ENCODE measurements around the gene MT1HL1. TPM values are rescaled to one million over a fixed set of nuclear protein-coding genes. Genes with fewer than 3 reads are reported as not detected.

Gene MT1HL1
- polyA plus RNA-seq, 3 donors, result not detected

DNA sequence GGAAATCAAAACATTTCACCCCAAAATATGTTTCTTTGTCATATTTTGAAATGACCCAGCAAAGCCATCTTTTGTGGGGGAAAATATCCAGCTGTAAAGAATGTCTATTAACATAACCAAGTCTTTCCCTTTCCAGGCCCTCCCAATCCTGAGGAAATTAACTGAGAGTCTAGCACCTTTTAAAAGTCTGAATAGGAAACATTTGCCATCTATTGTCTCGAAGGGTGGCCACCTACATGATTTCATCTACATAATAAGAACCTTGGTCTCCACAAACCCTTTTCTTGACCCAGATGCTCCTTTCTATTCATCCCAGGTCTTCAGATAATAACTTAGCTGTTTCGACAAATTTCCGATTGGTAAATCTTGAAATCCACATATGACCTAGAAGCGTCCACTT, 5.4 kb upstream of the MT1HL1 start:
- DNase-seq, result no peak
- no CpG with 5 or more reads among the region's 4 CpGs for WGBS (ENCODE audit: insufficient coverage)
- no peak overlapping the region for H3K27ac Mint-ChIP-seq
- no peaks in the 10 kb centered on the region for H3K4me1 Mint-ChIP-seq
- no peak overlapping the region for H3K4me2 ChIP-seq (replicated peaks; ENCODE audit: extremely low read depth, low read length, poor library complexity, severe bottlenecking)
- no peak overlapping the region for H2AFZ ChIP-seq (ENCODE audit: insufficient read depth, low read depth, low read length, poor library complexity, severe bottlenecking)
- no peaks in the 10 kb centered on the region for H3K36me3 ChIP-seq (replicated peaks in 1 of 2; ENCODE audit: control insufficient read depth in 1 of 2, insufficient read depth in 2 of 2, low read length in 2 of 2)
- intact Hi-C loops (cut with micrococcal nuclease), result no loop called here
- no peak overlapping the region for H3K4me3 ChIP-seq (replicated peaks in 1 of 3; ENCODE audit: low read depth in 2 of 3, low read length in 3 of 3)
- no peak overlapping the region for H3K9ac ChIP-seq (ENCODE audit: insufficient read depth, low read length, poor library complexity, severe bottlenecking)
- H3K4me1 ChIP-seq (ENCODE audit: control insufficient read depth in 1 of 2, insufficient read depth in 2 of 2, low read length in 2 of 2), result no peaks in the 10 kb centered on the region
- no peaks in the 10 kb centered on the region for H4K20me1 ChIP-seq (ENCODE audit: insufficient read depth, low read length)
- no peak overlapping the region for H3K4me3 Mint-ChIP-seq
- H3K27me3 Mint-ChIP-seq (ENCODE audit: low read depth in 3 of 3), result peaks cover 0 to 3% (median 2%) of the 10 kb centered on the region in 3 donors
- H3K79me2 ChIP-seq (ENCODE audit: insufficient read depth, low read length), result no peaks in the 10 kb centered on the region
- H3K9me3 ChIP-seq (replicated peaks in 1 of 2; ENCODE audit: control insufficient read depth in 1 of 2, insufficient read depth in 1 of 2, low read length in 2 of 2), result no peaks in the 10 kb centered on the region
- no peak overlapping the region for H3K27ac ChIP-seq (ENCODE audit: low read depth in 1 of 2, low read length in 2 of 2)
- H3K9me3 Mint-ChIP-seq, result peaks cover 0 to 8% (median 3%) of the 10 kb centered on the region in 7 donors
- TF ChIP-seq, protein P1, sequence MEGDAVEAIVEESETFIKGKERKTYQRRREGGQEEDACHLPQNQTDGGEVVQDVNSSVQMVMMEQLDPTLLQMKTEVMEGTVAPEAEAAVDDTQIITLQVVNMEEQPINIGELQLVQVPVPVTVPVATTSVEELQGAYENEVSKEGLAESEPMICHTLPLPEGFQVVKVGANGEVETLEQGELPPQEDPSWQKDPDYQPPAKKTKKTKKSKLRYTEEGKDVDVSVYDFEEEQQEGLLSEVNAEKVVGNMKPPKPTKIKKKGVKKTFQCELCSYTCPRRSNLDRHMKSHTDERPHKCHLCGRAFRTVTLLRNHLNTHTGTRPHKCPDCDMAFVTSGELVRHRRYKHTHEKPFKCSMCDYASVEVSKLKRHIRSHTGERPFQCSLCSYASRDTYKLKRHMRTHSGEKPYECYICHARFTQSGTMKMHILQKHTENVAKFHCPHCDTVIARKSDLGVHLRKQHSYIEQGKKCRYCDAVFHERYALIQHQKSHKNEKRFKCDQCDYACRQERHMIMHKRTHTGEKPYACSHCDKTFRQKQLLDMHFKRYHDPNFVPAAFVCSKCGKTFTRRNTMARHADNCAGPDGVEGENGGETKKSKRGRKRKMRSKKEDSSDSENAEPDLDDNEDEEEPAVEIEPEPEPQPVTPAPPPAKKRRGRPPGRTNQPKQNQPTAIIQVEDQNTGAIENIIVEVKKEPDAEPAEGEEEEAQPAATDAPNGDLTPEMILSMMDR (IDR thresholded peaks at IDR 0.05), result no peak
- H3K36me3 Mint-ChIP-seq, result no peaks in the 10 kb centered on the region
- no peaks in the 10 kb centered on the region for H3K27me3 ChIP-seq (ENCODE audit: control insufficient read depth in 2 of 2, insufficient read depth in 2 of 2, low read length in 2 of 2)

DNA sequence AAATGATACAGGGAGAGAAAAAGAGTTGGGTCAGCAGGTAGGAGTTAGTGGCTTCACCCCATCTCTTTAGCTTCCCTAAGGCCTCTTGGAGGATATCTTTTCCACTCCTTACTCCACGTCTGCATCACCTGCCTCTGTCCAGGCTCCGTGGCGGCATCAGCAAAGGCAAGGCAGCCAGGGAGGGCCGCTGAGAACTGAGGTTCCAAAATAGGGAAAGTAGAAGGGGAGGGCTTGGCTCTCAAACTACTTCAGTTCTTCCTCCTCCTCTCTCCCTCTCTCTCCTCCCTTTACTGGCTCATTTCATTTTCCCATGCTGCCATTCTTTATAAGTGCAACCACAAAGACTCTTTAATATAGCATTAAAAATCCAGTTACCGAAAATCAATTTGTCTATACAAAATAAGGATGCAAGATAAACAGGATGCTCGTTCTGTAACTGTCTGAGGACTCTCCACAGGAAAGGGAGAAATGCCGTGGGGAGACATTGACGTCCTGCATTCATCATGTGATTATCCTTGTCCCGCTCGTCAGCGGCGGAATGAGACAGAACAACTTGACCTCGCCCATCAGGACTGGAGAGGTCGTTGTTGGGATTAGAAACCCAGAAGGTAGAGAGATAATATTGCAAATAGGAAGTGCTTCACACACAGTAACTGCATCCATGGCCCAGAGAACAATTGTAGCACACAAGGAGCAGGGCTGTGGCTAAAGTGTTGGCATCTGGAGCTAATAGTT, 3.1 kb upstream of the MT1HL1 start:
- no peaks in the 10 kb centered on the region for H3K79me2 ChIP-seq (ENCODE audit: insufficient read depth, low read length)
- no peaks in the 10 kb centered on the region for H3K27me3 ChIP-seq (ENCODE audit: control insufficient read depth in 2 of 2, insufficient read depth in 2 of 2, low read length in 2 of 2)
- H3K36me3 ChIP-seq (replicated peaks in 1 of 2; ENCODE audit: control insufficient read depth in 1 of 2, insufficient read depth in 2 of 2, low read length in 2 of 2), result no peaks in the 10 kb centered on the region
- H3K4me3 ChIP-seq (replicated peaks in 1 of 3; ENCODE audit: low read depth in 2 of 3, low read length in 3 of 3), result no peak overlapping the region
- intact Hi-C loops (cut with micrococcal nuclease), result no loop called here
- H4K20me1 ChIP-seq (ENCODE audit: insufficient read depth, low read length), result no peaks in the 10 kb centered on the region
- no peak overlapping the region for H2AFZ ChIP-seq (ENCODE audit: insufficient read depth, low read depth, low read length, poor library complexity, severe bottlenecking)
- TF ChIP-seq, protein P1 (IDR thresholded peaks at IDR 0.05), result no peak
- H3K27ac ChIP-seq (ENCODE audit: low read depth in 1 of 2, low read length in 2 of 2), result no peak overlapping the region
- no peaks in the 10 kb centered on the region for H3K4me1 Mint-ChIP-seq
- H3K27me3 Mint-ChIP-seq (ENCODE audit: low read depth in 3 of 3), result peaks cover 0 to 3% (median 0%) of the 10 kb centered on the region in 3 donors
- no peak overlapping the region for H3K4me2 ChIP-seq (replicated peaks; ENCODE audit: extremely low read depth, low read length, poor library complexity, severe bottlenecking)
- WGBS (ENCODE audit: insufficient coverage), result 74% methylated on average over 3 of the region's 14 CpGs
- no peak overlapping the region for H3K9ac ChIP-seq (ENCODE audit: insufficient read depth, low read length, poor library complexity, severe bottlenecking)
- no peaks in the 10 kb centered on the region for H3K9me3 ChIP-seq (replicated peaks in 1 of 2; ENCODE audit: control insufficient read depth in 1 of 2, insufficient read depth in 1 of 2, low read length in 2 of 2)
- no peaks in the 10 kb centered on the region for H3K36me3 Mint-ChIP-seq
- H3K4me3 Mint-ChIP-seq, result no peak overlapping the region
- DNase-seq, result no peak
- peak overlapping the region in 1 of 7 donors; percentile 27 for H3K27ac Mint-ChIP-seq
- H3K4me1 ChIP-seq (ENCODE audit: control insufficient read depth in 1 of 2, insufficient read depth in 2 of 2, low read length in 2 of 2), result no peaks in the 10 kb centered on the region
- peaks cover 0 to 6% (median 3%) of the 10 kb centered on the region in 7 donors for H3K9me3 Mint-ChIP-seq

All from CD14-positive monocyte (primary cell).